ENCODE results near the gene FXN. TPM values are rescaled to one million over a fixed set of nuclear protein-coding genes. Genes with fewer than 3 reads are reported as not detected.
A peak's percentile ranks its signal among the peaks of the same experiment; 100 is the strongest.

The FXN gene
- total RNA-seq, 1 experiment from 2014 or later: 13.0 TPM

DNA sequence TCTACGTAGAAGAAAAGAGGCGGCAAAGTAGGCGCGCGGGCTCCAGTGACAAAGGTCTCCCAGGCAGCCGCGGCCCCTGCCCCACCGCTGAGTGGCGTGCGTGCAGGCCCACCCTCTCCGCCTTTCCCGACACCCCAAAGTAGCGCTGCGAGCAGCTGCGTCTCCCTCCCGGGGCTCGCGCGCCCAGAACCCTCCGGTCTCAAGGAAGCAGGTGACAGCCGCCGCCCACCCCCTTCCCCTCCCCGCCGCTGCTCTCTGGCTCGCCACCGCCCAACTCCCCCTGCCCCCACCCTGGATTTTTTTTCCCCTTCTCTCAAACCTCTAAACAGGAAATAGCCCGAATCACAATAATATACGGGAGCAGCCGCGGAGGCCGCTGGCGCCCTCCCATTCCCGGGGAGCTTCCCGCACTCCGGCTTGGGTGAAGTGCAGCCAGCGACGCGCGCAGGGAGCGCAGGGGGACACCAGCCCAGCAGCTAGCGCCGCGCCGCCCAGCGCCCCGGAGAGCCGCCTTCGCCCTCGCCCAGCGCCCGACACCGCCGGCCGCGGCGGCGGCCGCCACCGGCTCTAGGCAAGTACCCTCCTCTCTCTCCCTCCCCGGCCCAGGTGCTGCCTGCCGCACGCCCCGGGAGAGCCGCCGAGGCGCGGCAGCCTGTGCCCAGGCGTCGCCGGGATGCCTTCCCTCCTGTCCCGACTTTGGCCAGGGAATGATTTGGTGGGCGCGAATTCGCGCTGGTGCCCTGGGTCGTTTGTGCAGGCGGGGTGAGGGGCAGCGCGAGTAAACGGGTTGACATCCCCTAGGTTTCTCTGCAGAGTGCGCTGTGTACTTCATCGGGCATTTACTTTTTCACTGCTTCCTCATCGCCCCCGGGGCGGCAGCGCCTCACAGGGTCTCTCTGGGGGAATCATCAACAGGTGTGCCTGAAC, 85.9 kb downstream of the FXN start:
- no peaks in the 10 kb centered on the region for H3K36me3 ChIP-seq
- H3K4me1 ChIP-seq: no peaks in the 10 kb centered on the region
- H3K9me3 ChIP-seq (replicated peaks): no peaks in the 10 kb centered on the region
- peak; percentile 44 to 58 for DNase-seq
- H3K27ac ChIP-seq: no peak overlapping the region
- H3K27me3 ChIP-seq: peaks cover 4% of the 10 kb centered on the region; the same call in 1 of the 2 replicates
- H3K4me3 ChIP-seq: peak overlapping the region; percentile 48

DNA sequence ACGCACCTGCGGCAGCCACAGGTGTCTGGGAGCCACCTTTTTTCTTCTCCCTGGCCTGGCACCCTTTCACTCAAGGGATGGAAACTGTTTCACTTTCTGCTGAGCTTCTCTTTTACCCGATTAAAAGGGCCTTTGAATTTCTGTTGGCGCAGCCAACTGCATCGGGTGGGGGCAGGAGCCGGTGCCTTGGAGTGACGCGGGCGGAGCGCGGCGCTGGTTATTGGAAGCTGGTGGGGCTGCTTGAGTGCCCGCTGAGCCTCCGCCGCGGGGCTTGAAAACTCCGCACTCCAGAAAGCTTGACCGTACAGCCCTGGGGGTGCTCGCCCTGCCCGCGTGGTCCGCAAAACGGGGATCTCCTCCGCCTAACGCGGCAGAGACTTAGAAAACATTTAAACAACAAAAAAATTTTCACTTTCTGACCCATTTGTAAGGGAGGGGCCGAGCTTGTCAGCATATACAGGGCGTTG, 86.6 kb downstream of the FXN start:
- Histone ChIP-seq H3K27ac (no peak overlapping the region), H3K27me3 (peaks cover 4% of the 10 kb centered on the region; the same call in 1 of the 2 replicates), H3K36me3 (no peaks in the 10 kb centered on the region), H3K9me3 (replicated peaks) (no peaks in the 10 kb centered on the region), H3K4me3 (peak overlapping the region; percentile 48), H3K4me1 (no peaks in the 10 kb centered on the region)
- DNase-seq: peak; percentile 25 to 52

DNA sequence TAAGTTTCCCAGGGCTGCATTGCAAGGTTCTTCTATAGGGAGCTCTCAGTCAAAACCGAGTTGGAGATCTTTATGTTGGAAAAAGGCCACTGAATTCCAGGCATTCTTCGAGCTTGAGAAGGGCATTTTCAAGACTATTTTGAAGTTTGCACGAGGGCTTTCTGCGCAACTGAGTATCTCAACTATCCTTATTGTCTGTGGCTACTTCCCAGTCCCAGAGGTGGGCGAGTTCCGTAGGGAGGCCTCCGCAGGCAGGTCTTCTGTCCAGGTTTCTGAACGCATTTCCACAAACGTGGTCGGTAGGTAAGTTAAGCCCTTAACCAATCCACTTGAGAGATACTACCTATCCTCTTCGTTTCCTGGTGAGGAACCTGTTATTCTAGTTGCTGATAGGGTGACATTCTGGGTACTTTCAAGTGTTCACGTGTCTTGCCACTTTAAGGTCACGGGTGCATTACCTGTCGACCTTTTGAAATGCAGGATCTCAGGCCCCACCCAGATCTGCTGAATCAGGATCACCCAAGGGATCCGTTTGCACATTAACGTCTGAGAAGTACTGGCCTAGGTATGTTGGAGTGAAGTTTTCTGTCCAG, 87.1 kb downstream of the FXN start:
- H3K27me3 ChIP-seq: peaks cover 4% of the 10 kb centered on the region; the same call in 1 of the 2 replicates
- H3K4me1 ChIP-seq: no peaks in the 10 kb centered on the region
- no peak for DNase-seq
- no peak overlapping the region for H3K27ac ChIP-seq
- no peaks in the 10 kb centered on the region for H3K36me3 ChIP-seq
- H3K4me3 ChIP-seq: peak overlapping the region; percentile 48
- H3K9me3 ChIP-seq (replicated peaks): no peaks in the 10 kb centered on the region

DNA sequence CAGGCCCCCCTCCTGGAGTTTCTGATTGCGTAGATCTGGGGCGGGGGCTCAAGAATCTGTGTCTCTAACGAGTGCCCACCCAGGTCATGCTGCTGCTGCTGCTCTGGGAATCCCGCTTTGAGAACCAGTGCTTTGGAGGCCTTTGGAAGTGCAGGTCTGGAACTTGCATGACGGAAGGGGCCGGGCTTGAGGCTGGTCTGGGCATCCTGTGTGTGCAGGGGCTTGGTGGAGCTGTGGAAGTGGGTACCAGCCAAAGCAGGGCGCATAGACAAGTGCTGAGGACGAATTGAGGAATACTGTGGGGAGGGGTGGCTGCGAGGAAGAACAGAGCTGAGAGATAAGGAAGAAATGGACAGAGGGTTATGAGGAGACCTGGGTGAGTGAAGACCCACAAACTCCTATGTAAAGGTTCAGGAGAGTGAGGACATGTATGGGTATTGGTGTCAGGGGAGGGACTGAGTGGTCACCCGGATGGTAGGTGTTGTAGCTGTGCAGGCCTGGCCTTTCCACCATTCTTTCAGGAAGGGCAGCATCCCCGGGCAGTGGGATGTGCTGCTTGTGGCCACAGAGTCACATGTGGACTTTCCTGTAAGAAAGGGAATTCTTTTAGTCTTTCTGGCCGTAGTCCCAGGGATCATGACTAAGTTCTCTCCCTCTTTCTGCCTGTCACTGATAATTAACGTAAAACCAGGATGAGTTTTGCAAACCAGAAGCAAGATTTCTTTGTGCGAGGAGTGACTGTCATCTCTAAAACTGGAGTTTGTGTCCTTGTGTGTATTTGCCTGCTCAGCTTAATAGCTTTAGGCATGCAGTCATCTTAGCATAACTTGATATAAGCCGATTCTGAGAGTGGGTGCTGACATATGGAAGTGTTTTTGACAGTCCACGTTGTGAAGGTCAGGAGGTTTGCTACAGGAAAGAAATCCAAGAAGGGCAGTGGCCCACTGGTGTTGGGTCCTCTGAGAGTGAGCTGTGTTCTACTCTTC, 95.2 kb downstream of the FXN start:
- H3K4me3 ChIP-seq: no peak overlapping the region
- H3K27ac ChIP-seq: no peak overlapping the region
- H3K36me3 ChIP-seq: no peaks in the 10 kb centered on the region
- no peaks in the 10 kb centered on the region for H3K9me3 ChIP-seq (replicated peaks)
- H3K27me3 ChIP-seq: no peaks in the 10 kb centered on the region; the same call in 1 of the 2 replicates
- no peaks in the 10 kb centered on the region for H3K4me1 ChIP-seq
- no peak for DNase-seq

DNA sequence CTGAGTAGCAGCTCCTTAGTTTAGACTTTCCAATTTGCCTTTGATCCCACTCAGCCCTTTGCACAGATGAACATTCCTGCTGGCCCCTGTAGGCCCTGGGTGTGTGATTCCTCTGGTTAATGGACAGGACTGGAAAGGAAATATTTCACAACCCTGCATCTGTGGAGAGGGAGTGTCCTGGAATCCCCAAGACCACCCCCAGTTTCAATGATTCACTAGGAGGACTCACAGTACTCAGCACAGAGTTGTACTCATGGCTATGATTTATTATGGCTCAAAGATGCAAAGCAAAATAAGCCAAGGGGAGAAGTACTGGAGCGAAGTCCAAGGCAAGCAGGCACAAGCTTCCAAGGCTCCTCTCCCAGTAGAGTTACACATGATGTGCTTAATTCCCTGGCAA, 96.1 kb downstream of the FXN start:
- Histone ChIP-seq H3K4me1 (no peaks in the 10 kb centered on the region), H3K4me3 (no peak overlapping the region), H3K27me3 (no peaks in the 10 kb centered on the region; the same call in 1 of the 2 replicates), H3K27ac (no peak overlapping the region), H3K36me3 (no peaks in the 10 kb centered on the region), H3K9me3 (replicated peaks) (no peaks in the 10 kb centered on the region)
- no peak for DNase-seq

DNA sequence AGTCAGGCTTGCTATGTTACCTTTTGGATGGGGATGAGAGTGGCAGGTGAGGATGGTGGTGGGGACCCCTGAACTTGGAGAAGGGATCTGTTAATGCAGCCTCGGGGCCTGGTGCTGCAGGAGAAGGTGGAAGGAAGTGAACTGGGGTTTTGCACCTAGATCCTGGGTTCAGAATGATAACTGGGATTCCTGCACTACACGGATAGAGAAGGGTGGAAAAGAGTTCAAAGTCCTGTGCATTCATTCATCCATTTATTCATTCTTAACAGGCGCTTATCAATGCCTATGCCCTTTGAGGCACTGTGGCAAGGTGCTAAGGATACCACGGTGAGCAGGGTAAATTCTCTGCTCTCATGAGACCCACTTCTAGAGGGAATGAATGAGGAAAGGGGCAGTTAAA, 96.8 kb downstream of the FXN start:
- no peak for DNase-seq
- Histone ChIP-seq H3K27me3 (no peaks in the 10 kb centered on the region; the same call in 1 of the 2 replicates), H3K9me3 (replicated peaks) (no peaks in the 10 kb centered on the region), H3K36me3 (no peaks in the 10 kb centered on the region), H3K4me3 (no peak overlapping the region), H3K27ac (no peak overlapping the region), H3K4me1 (no peaks in the 10 kb centered on the region)

DNA sequence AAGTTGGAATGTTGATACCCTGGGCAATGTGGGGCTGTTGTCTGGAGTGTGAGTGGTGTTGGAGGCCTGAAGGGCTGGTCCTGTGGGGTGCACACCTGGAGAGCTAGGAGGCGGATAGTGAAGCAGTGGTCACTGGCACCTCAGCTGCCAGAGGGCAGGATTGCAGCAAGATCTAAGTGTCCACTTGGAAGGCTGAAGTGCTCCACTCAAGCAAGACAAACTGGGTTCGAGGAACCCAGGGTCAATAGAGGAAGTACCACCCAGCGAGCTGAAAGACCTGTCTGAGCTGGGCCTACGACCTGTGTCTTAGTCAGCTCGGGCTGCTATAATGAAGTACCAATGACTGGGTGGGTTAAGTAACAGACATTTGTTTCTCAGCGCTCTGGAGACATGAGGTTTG, 98.9 kb downstream of the FXN start:
- H3K36me3 ChIP-seq: no peaks in the 10 kb centered on the region
- no peak overlapping the region for H3K27ac ChIP-seq
- H3K4me3 ChIP-seq: no peak overlapping the region
- no peak for DNase-seq
- H3K4me1 ChIP-seq: no peaks in the 10 kb centered on the region
- H3K27me3 ChIP-seq: no peaks in the 10 kb centered on the region
- no peaks in the 10 kb centered on the region for H3K9me3 ChIP-seq (replicated peaks)

DNA sequence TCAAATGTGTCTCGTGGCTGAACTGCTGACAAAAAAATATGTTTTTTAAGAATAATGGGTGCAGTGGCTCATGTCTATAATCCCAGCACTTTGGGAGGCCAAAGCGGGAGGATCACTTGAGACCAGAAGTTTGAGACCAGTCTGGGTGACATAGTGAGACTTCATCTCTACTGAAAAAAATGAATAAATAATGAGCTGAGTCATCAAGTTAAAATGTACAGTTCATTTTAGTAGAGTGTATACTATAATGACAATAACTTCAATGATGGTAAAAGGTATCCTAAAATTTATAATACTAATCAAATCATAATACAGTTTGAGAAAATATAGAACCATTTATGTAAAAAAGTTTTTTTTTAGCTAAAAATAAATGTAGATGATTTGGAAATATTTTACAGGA, 100.6 kb downstream of the FXN start:
- no peaks in the 10 kb centered on the region for H3K36me3 ChIP-seq
- no peak overlapping the region for H3K27ac ChIP-seq
- H3K4me1 ChIP-seq: no peaks in the 10 kb centered on the region
- H3K27me3 ChIP-seq: no peaks in the 10 kb centered on the region
- H3K4me3 ChIP-seq: no peak overlapping the region
- DNase-seq: no peak
- no peaks in the 10 kb centered on the region for H3K9me3 ChIP-seq (replicated peaks)

DNA sequence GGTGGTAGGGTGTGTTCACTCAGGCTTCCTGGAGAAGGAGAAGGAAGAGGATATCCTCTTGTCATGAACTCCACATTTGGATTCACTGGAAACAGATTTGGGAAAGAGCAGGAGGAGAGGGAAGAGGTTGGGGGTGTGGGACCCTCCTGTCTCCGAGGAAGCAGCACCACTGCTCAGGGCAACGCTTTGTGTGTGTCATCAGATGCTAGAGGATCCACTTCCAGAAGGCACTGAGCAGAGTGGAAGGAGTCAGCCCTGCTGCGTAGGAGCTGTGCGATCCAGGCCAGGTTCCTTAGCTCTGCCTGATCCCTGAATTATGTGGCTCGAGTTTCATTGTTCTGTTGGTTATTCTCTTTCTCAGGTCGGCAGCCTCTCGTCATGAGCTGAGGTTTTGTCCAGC, 101.2 kb downstream of the FXN start:
- Histone ChIP-seq H3K4me3 (no peak overlapping the region), H3K9me3 (replicated peaks) (no peaks in the 10 kb centered on the region), H3K36me3 (no peaks in the 10 kb centered on the region), H3K27me3 (no peaks in the 10 kb centered on the region), H3K4me1 (no peaks in the 10 kb centered on the region), H3K27ac (no peak overlapping the region)
- peak in 1 of 2 experiments; percentile 28 for DNase-seq

DNA sequence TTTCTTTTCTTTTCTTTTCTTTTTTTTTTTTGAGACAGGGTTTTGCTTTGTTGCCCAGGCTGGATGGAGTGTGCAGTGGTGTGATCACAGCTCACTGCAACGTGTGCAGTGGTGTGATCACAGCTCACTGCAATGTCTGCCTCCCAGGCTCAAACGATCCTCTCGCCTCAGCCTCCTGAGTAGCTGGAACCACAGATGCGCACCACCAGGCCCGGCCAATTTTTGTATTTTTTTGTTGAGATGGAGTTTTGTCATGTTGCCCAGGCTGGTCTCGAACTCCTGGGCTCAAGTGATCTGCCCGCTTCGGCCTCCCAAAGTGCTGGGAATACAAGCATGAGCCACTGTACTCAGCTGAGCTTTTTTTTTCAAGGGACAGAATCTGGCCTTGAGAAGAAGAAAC, 101.8 kb downstream of the FXN start:
- H3K9me3 ChIP-seq (replicated peaks): no peaks in the 10 kb centered on the region
- H3K4me1 ChIP-seq: no peaks in the 10 kb centered on the region
- no peak for DNase-seq
- no peaks in the 10 kb centered on the region for H3K27me3 ChIP-seq
- no peak overlapping the region for H3K4me3 ChIP-seq
- H3K36me3 ChIP-seq: no peaks in the 10 kb centered on the region
- no peak overlapping the region for H3K27ac ChIP-seq

DNA sequence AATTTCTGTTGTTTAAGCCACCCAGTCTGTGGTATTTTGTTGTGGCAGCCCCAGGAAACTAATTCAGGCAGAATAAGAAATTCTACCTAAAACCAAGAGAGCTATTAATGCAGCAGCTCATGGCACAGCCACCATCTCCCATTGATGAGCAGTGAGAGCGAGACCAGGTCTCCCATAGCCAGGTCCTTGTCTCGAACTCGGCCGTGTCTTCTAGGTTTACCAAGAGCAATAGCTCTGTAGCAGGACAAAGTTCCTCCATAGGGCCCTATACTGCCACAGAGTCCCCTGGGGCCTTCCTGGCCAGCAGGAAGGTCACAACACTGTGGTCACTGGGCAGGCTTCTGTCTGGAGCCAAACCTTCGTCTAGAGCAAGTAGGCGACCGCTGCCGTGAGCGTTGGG, 104.0 kb downstream of the FXN start:
- no peaks in the 10 kb centered on the region for H3K27me3 ChIP-seq
- H3K4me1 ChIP-seq: no peaks in the 10 kb centered on the region
- H3K36me3 ChIP-seq: no peaks in the 10 kb centered on the region
- H3K27ac ChIP-seq: no peak overlapping the region
- H3K4me3 ChIP-seq: no peak overlapping the region
- no peak for DNase-seq
- H3K9me3 ChIP-seq (replicated peaks): no peaks in the 10 kb centered on the region

DNA sequence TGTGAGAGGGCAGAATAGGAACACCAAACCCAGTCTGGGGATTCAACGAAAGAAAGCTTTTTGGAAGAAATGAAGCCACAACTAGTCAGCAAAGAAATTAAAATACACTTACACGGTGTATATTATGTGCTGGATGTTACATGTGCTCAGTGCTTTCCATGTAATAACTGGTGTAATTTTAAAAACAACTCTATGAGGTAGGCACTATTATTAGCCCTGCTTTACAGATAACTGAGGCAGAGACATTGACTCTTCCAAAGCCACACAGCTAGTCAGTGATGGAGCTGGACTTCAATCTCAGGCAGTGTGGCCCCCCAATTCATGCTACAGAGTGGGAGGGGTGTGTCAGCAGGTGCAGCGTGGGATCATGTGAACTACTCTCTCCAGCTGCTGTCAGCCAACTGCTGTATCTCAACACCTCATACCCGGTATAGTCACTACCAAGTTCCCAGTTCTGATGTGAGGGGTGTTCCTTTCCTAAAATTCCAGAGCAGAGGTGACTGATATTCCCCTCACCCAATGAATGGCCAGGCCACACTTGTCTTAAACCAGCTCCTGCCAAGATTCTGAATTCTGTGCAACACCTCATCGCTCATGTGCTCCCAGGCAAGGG, 104.7 kb downstream of the FXN start:
- no peaks in the 10 kb centered on the region for H3K9me3 ChIP-seq (replicated peaks)
- no peaks in the 10 kb centered on the region for H3K36me3 ChIP-seq
- H3K27me3 ChIP-seq: no peaks in the 10 kb centered on the region
- H3K4me3 ChIP-seq: no peak overlapping the region
- H3K27ac ChIP-seq: no peak overlapping the region
- no peaks in the 10 kb centered on the region for H3K4me1 ChIP-seq
- no peak for DNase-seq

DNA sequence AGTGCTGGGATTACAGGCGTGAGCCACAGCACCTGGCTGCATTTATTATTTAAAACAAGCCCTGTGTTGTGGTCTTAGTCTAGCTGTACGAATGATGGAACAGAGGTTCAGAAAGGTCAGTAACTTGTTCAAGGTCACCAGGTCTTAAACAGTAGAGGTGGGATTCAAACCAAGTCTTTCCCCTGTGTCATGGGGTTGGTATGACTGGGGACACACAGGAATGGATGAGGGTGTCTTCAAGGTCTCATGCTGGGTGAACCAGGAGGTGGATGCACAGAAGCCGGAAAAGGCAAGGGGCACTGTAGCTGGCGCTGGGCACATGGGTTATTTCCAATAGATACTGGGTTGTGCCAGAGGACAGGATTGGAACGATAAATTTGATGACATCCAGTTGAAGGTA, 106.3 kb downstream of the FXN start:
- H3K36me3 ChIP-seq: no peaks in the 10 kb centered on the region
- H3K27me3 ChIP-seq: no peaks in the 10 kb centered on the region
- H3K27ac ChIP-seq: no peak overlapping the region
- H3K9me3 ChIP-seq (replicated peaks): no peaks in the 10 kb centered on the region
- DNase-seq: no peak
- no peaks in the 10 kb centered on the region for H3K4me1 ChIP-seq
- no peak overlapping the region for H3K4me3 ChIP-seq

DNA sequence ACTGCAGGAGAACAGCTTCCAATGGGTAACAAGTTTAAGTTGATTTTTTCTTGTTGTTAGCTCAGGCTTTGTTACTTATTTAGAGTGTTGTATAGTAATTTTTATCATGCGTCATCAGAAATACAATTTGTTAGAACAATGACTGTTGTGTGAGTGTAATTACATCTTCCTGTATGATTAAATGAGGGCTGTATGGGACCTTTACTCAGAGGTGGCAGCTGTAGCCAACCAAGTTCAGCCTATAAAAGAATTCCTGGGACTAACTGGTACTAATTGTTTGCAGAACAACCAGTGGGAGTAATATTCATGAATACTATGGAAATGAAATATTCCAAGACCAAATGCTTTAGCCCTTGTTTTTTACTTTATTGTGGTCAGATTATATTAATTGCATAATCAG, 107.7 kb downstream of the FXN start:
- Histone ChIP-seq H3K4me3 (no peak overlapping the region), H3K9me3 (replicated peaks) (no peaks in the 10 kb centered on the region), H3K4me1 (no peaks in the 10 kb centered on the region), H3K27me3 (no peaks in the 10 kb centered on the region), H3K27ac (no peak overlapping the region), H3K36me3 (no peaks in the 10 kb centered on the region)
- no peak for DNase-seq

Measured in SJCRH30 (cell line).